Vagina (tissue), 2 donors: Measurements from ENCODE around the gene AGR3.

ENCODE experiments used
- CTCF ChIP-seq, 3 experiments: fragments of 450-650 bp in 2 of 3; fragments of 200-600 bp in 1 of 3; sonication (generic) in 1 of 3; IDR thresholded peaks; one replicate each; pipeline ENCODE4 v1.5.1; 2017 to 2019; ENCODE audit warnings: antibody characterized with exemption in 3 of 3, mild to moderate bottlenecking in 2 of 3, moderate library complexity in 2 of 3
- POLR2A ChIP-seq, 2 donors: fragments of 450-650 bp; IDR thresholded peaks; one replicate each; pipeline ENCODE4 v1.6.1; 2017; ENCODE audit warnings: antibody characterized with exemption in 2 of 2, mild to moderate bottlenecking in 2 of 2, moderate library complexity in 2 of 2
- POLR2AphosphoS5 ChIP-seq, 2 donors: sonication (generic); formaldehyde crosslinking; IDR thresholded peaks; one replicate each; pipeline ENCODE4 v1.9.0; 2017; ENCODE audit warnings: antibody characterized with exemption in 2 of 2, mild to moderate bottlenecking in 2 of 2, low read depth in 1 of 2; ENCODE audit not compliant: insufficient read depth in 1 of 2

- TF ChIP-seq POLR2A (IDR thresholded peaks at IDR 0.05) (no peak), CTCF (IDR thresholded peaks at IDR 0.05) (no peak), POLR2AphosphoS5 (IDR thresholded peaks at IDR 0.05; ENCODE audit: insufficient read depth in 1 of 2, low read depth in 1 of 2) (no peak)
Observed at GRCh38 chr7:16826060-16826459, 55.7 kb downstream of the AGR3 start.
